Stimulated activated memory B cell treated with anti-CD40 and anti-IgM and Interleukin-4, amounts not matched to agents 10 μg/mL and 1 μg/mL and 100 μg/mL, for 72 hours (primary cell): Measurements from ENCODE around the gene NADK2.
"Not testable (repeated sequence)": the region's sequence is repeated elsewhere in the genome, so short reads cannot be mapped to it uniquely, and the experiment has no call there.

Source experiments
- ATAC-seq: fragments of 150-1000 bp; cut with Tn5 transposase; 2 replicates; pipeline ENCODE4 v1.10.0; 2021
- H3K27ac Mint-ChIP-seq: one replicate; pipeline ENCODE4 v1.8.0; 2022; ENCODE audit warnings: mild to moderate bottlenecking, mixed read lengths
- H3K27me3 Mint-ChIP-seq: one replicate; pipeline ENCODE4 v1.8.0; 2022; ENCODE audit warnings: mixed read lengths
- H3K36me3 Mint-ChIP-seq: one replicate; pipeline ENCODE4 v1.8.0; 2022; ENCODE audit warnings: mixed read lengths
- H3K4me1 Mint-ChIP-seq: one replicate; pipeline ENCODE4 v1.8.0; 2022; ENCODE audit warnings: mixed read lengths
- H3K4me3 Mint-ChIP-seq: one replicate; pipeline ENCODE4 v1.8.0; 2022; ENCODE audit warnings: mild to moderate bottlenecking, moderate library complexity, mixed read lengths
- H3K9me3 Mint-ChIP-seq: one replicate; pipeline ENCODE4 v1.8.0; 2022; ENCODE audit warnings: mixed read lengths

NADK2 gene

GRCh38 chr5:36199620-36200019 lies 42.1 kb downstream of the NADK2 start:
- peaks cover 26% of the 10 kb centered on the region for H3K36me3 Mint-ChIP-seq
- H3K27me3 Mint-ChIP-seq = no peaks in the 10 kb centered on the region
- no peak for ATAC-seq
- H3K4me1 Mint-ChIP-seq = no peaks in the 10 kb centered on the region
- no peaks in the 10 kb centered on the region for H3K9me3 Mint-ChIP-seq
- no peak overlapping the region for H3K27ac Mint-ChIP-seq
- no peak overlapping the region for H3K4me3 Mint-ChIP-seq

GRCh38 chr5:36198783-36199182 lies 42.9 kb downstream of the NADK2 start:
- not testable (repeated sequence) for H3K9me3 Mint-ChIP-seq, ATAC-seq, H3K4me3 Mint-ChIP-seq, H3K27me3 Mint-ChIP-seq, H3K4me1 Mint-ChIP-seq, H3K27ac Mint-ChIP-seq
- H3K36me3 Mint-ChIP-seq = peaks cover 26% of the 10 kb centered on the region

- Mint-ChIP-seq H3K9me3 (no peaks in the 10 kb centered on the region), H3K4me1 (no peaks in the 10 kb centered on the region), H3K36me3 (peaks cover 26% of the 10 kb centered on the region), H3K27ac (no peak overlapping the region), H3K4me3 (no peak overlapping the region), H3K27me3 (no peaks in the 10 kb centered on the region)
- ATAC-seq = no peak
Observed at GRCh38 chr5:36198281-36198680, 43.4 kb downstream of the NADK2 start.

GRCh38 chr5:36193746-36194145 lies 48.0 kb downstream of the NADK2 start:
- no peak overlapping the region for H3K27ac Mint-ChIP-seq
- H3K36me3 Mint-ChIP-seq = peaks cover 63% of the 10 kb centered on the region
- no peak overlapping the region for H3K4me3 Mint-ChIP-seq
- no peaks in the 10 kb centered on the region for H3K4me1 Mint-ChIP-seq
- no peak for ATAC-seq
- H3K9me3 Mint-ChIP-seq = peaks cover 4% of the 10 kb centered on the region
- no peaks in the 10 kb centered on the region for H3K27me3 Mint-ChIP-seq

- H3K27ac Mint-ChIP-seq = not testable (repeated sequence)
Observed at GRCh38 chr5:36184408-36184807, 57.3 kb downstream of the NADK2 start.

DNA sequence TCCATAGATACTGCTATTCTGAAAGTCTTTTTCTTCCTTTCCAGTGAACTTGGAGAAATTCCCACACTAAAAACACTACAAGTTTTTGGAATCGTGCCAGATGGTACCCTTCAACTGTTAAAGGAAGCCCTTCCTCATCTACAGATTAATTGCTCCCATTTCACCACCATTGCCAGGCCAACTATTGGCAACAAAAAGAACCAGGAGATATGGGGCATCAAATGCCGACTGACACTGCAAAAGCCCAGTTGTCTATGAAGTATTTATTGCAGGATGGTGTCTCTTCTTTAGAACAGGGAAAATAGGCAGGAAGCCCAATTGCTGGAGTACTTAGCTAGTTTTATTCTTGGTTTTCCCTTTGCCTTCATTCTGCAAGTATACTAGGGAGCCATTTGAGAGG lies 60.0 kb downstream of the NADK2 start:
- Mint-ChIP-seq H3K27ac (no peak overlapping the region), H3K36me3 (peaks cover 59% of the 10 kb centered on the region), H3K4me1 (peaks cover 9% of the 10 kb centered on the region), H3K4me3 (no peak overlapping the region), H3K27me3 (no peaks in the 10 kb centered on the region), H3K9me3 (no peaks in the 10 kb centered on the region)
- ATAC-seq = no peak

More at GRCh38 chr5:36184408-36184807, 57.3 kb downstream of the NADK2 start:
- H3K4me1 Mint-ChIP-seq, H3K4me3 Mint-ChIP-seq, ATAC-seq, H3K27me3 Mint-ChIP-seq: not testable (repeated sequence)
- Mint-ChIP-seq H3K9me3 (peaks cover 12% of the 10 kb centered on the region), H3K36me3 (peaks cover 69% of the 10 kb centered on the region)

DNA sequence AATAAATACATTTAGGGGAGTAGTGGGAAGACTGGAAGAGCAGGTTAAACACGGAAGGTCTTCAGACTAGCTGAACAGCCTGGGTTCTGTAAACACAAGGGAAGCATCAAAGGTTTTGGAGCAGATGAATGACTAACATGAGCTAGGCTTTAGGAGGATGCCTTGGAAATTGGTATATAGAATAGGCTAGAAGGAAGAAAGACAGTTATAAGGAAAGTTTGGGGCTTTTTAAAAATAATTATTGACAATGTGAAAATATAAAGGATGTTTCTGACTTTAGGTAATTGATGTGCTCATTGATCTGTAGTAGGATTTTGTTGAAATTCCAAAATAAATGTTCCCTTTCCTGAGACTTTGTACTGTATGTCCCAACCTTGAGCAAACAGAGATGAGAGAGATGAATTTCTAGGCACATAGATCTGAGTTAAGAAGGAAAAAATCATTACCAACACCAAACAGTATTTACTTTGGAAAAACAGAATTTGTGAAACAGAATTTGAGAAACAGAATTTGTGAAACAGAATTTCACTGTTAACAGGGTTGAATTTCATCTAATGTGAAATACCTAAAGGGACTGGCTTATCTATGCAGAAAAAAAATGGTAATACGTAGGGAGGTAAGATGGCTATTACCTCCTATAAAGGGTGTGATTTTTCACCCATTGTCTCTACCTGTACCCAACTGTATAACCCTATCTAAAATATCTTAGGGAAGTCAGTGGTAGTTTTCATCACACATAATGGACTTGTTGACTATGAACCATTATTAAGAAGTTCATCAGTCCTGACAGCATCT lies 61.0 kb downstream of the NADK2 start:
- no peak for ATAC-seq
- Mint-ChIP-seq H3K36me3 (peaks cover 54% of the 10 kb centered on the region), H3K27me3 (no peaks in the 10 kb centered on the region), H3K4me1 (peaks cover 10% of the 10 kb centered on the region), H3K27ac (no peak overlapping the region), H3K9me3 (no peaks in the 10 kb centered on the region), H3K4me3 (no peak overlapping the region)

- Mint-ChIP-seq H3K4me3 (no peak overlapping the region), H3K36me3 (peaks cover 54% of the 10 kb centered on the region), H3K27ac (no peak overlapping the region), H3K4me1 (peaks cover 10% of the 10 kb centered on the region), H3K9me3 (no peaks in the 10 kb centered on the region), H3K27me3 (no peaks in the 10 kb centered on the region)
- ATAC-seq = no peak
Observed at GRCh38 chr5:36179950-36180349, 61.8 kb downstream of the NADK2 start.

- Mint-ChIP-seq H3K27me3 (no peaks in the 10 kb centered on the region), H3K27ac (no peak overlapping the region), H3K9me3 (no peaks in the 10 kb centered on the region), H3K4me3 (no peak overlapping the region), H3K4me1 (peaks cover 10% of the 10 kb centered on the region), H3K36me3 (peaks cover 58% of the 10 kb centered on the region)
- no peak for ATAC-seq
Observed at GRCh38 chr5:36178524-36178890, 63.2 kb downstream of the NADK2 start.

DNA sequence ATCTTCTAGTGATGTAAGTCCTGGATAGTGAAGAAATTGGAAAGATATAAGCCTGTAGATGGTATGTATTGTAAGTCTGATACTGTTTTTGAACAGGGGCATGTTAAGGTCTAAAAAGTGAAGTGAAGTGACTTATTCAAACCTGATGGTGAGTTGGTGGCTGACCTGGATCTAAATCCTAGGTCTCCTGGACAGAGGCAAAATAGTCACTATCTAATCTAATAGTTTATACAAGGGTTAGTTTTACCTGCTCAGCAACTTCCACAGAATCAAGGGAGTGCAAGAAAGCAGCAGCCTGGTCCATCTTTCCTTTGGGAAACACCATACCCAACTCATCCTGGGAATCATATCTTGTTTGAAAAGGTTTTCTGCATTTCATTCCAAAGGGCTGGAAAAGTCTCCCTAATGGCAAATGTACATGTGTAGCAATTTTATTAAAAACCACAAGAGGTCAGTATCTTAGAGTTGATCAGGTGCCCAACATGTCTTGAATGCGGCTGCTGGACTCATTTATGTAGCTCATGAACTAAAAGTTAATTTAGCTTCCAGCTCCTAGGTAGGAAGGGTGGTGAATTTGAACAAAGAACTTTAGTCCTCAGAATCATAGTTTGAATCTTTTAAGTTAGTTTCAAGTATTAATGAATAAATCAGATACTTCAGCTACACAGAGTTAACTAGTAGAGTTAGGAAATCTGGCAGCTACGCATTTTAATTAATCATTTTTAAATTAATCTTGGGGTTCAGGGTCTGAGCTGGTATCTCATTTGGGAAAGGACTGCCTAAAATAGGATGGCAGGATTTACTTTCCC lies 63.8 kb downstream of the NADK2 start:
- no peaks in the 10 kb centered on the region for H3K27me3 Mint-ChIP-seq
- H3K9me3 Mint-ChIP-seq = no peaks in the 10 kb centered on the region
- no peak overlapping the region for H3K4me3 Mint-ChIP-seq
- ATAC-seq = no peak
- peaks cover 61% of the 10 kb centered on the region for H3K36me3 Mint-ChIP-seq
- H3K4me1 Mint-ChIP-seq = peaks cover 10% of the 10 kb centered on the region
- H3K27ac Mint-ChIP-seq = no peak overlapping the region

DNA sequence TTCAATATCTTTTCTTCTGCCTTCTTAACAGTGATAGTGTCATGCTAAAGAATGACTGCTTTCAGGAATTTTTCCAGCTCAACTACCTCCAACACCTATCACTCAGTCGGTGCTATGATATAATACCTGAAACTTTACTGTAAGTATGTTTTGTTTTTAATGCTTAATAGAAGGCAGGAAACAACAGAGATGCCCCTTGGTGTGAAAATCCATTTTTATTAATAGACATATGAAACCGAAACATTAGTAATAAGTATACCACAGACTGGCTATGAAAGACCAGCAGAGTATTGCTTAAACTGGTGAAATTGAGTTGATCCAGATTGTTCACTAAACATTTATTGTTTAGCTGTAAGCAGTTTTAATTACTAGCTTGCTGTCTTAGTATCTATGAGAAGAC lies 64.6 kb downstream of the NADK2 start:
- Mint-ChIP-seq H3K4me1 (peaks cover 10% of the 10 kb centered on the region), H3K27ac (no peak overlapping the region), H3K9me3 (no peaks in the 10 kb centered on the region), H3K27me3 (no peaks in the 10 kb centered on the region), H3K4me3 (no peak overlapping the region), H3K36me3 (peaks cover 63% of the 10 kb centered on the region)
- no peak for ATAC-seq

- Mint-ChIP-seq H3K36me3 (peaks cover 69% of the 10 kb centered on the region), H3K4me1 (peaks cover 10% of the 10 kb centered on the region), H3K27ac (no peak overlapping the region), H3K4me3 (no peak overlapping the region), H3K9me3 (no peaks in the 10 kb centered on the region), H3K27me3 (no peaks in the 10 kb centered on the region)
- ATAC-seq = no peak
Observed at GRCh38 chr5:36175043-36175442, 66.7 kb downstream of the NADK2 start.

DNA sequence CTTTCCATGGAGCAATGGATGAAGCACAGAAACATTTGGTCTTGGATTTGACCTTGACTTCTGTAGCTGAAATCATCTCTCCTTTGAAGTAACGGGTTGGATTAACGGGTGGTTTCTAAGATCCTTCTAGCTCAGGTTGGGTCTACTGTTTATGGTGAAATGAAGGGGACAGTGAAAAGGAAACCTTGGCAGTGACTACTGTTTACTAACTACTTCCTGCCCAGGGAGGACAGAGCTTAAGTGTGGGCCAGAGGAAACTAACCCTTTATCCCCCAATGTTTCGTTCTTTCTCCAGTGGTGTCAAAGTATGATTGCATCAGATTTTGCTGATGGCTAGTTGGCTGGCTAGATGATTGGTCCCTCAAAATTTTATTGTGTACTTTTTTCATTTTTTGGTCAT lies 67.6 kb downstream of the NADK2 start:
- no peak for ATAC-seq
- Mint-ChIP-seq H3K4me3 (no peak overlapping the region), H3K36me3 (peaks cover 67% of the 10 kb centered on the region), H3K27me3 (no peaks in the 10 kb centered on the region), H3K4me1 (peaks cover 10% of the 10 kb centered on the region), H3K9me3 (no peaks in the 10 kb centered on the region), H3K27ac (no peak overlapping the region)

DNA sequence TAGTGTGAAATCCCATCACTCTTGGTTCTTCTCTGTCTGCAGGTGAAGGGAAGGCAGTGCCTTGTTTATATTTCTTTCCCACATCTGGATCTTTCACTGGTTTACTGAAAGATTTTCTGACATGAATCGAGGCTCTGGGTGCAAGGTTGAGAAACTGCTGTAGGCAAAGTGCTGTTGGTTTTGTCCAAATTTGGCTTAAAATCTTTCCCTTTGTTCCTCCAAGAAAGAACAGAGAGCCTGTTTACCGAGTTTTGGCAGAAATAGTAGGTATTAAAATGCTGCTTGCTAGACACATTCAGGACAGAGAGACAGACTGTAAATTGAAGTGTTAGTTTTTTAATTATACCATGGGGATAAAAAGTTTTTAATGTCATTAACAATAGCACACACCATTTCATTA lies 68.3 kb downstream of the NADK2 start:
- H3K4me1 Mint-ChIP-seq = peaks cover 10% of the 10 kb centered on the region
- H3K27me3 Mint-ChIP-seq = no peaks in the 10 kb centered on the region
- H3K4me3 Mint-ChIP-seq = no peak overlapping the region
- no peak overlapping the region for H3K27ac Mint-ChIP-seq
- peaks cover 69% of the 10 kb centered on the region for H3K36me3 Mint-ChIP-seq
- H3K9me3 Mint-ChIP-seq = no peaks in the 10 kb centered on the region
- no peak for ATAC-seq

DNA sequence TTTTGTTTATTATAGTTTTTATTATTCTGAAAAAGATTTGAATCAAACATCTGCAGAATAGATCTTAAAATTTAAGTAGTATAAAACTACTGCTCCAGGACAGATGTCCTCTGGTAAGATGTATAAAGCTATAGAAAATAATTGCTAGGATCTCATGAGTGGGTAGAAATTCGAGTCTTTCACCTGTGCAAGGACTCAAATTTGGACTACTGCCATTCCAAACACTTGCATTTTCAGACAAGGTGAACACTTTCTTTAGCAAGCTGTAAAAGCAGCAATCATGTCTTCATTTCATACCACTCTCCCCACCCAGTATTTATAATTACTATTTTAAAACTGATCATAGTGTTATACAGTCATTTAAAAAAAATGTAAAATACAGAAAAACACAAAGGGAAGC lies 69.1 kb downstream of the NADK2 start:
- Mint-ChIP-seq H3K4me1 (peaks cover 10% of the 10 kb centered on the region), H3K4me3 (no peak overlapping the region), H3K27ac (no peak overlapping the region), H3K27me3 (no peaks in the 10 kb centered on the region), H3K36me3 (peaks cover 76% of the 10 kb centered on the region), H3K9me3 (no peaks in the 10 kb centered on the region)
- ATAC-seq = no peak
